Neural progenitor cell (in vitro differentiated cells): ENCODE results near the gene BRSK2. TPM values are rescaled to one million over a fixed set of nuclear protein-coding genes. Genes with fewer than 3 reads are reported as not detected.
"Not testable (repeated sequence)": the region's sequence is repeated elsewhere in the genome, so short reads cannot be mapped to it uniquely, and the experiment has no call there.

ENCODE experiments used
- DNase-seq: peaks from one replicate; pipeline ENCODE4 v3.0.0-alpha.2; 2016; ENCODE audit warnings: low spot score
- H2AFZ ChIP-seq: fragments of 200-600 bp; sonication (generic); replicated peaks from 2 replicates; pipeline ENCODE4 v1.6.1; 2016; ENCODE audit warnings: antibody characterized with exemption
- H3F3A ChIP-seq: fragments of 200-600 bp; sonication (generic); 2 replicates; pipeline ENCODE4 v1.6.1; 2016; ENCODE audit warnings: antibody characterized with exemption, low read depth
- H3K27ac ChIP-seq: fragments of 200-600 bp; sonication (generic); 2 replicates; pipeline ENCODE4 v1.5.1; 2016; ENCODE audit warnings: mild to moderate bottlenecking
- H3K27me3 ChIP-seq: fragments of 200-600 bp; sonication (generic); 2 replicates; pipeline ENCODE4 v1.6.1; 2016; ENCODE audit warnings: mild to moderate bottlenecking, moderate library complexity
- H3K36me3 ChIP-seq: fragments of 200-600 bp; sonication (generic); 2 replicates; pipeline ENCODE4 v1.5.1; 2016
- H3K4me1 ChIP-seq: fragments of 200-600 bp; sonication (generic); 2 replicates; pipeline ENCODE4 v1.6.1; 2016; ENCODE audit warnings: mixed run types
- H3K4me2 ChIP-seq: fragments of 200-600 bp; sonication (generic); 2 replicates; pipeline ENCODE4 v1.6.1; 2016
- H3K4me3 ChIP-seq: fragments of 200-600 bp; sonication (generic); 2 replicates; pipeline ENCODE4 v1.5.1; 2016
- H3K79me2 ChIP-seq: fragments of 200-600 bp; sonication (generic); 2 replicates; pipeline ENCODE4 v1.6.1; 2016; ENCODE audit warnings: low read depth
- H3K9ac ChIP-seq: fragments of 200-600 bp; sonication (generic); 2 replicates; pipeline ENCODE4 v1.6.1; 2016
- H3K9me3 ChIP-seq: fragments of 200-600 bp; sonication (generic); 2 replicates; pipeline ENCODE4 v1.5.1; 2016; ENCODE audit warnings: low read depth
- H4K20me1 ChIP-seq: fragments of 200-600 bp; sonication (generic); 2 replicates; pipeline ENCODE4 v1.6.1; 2016; ENCODE audit warnings: low read depth
- H3K27ac Mint-ChIP-seq: 3 replicates; pipeline ENCODE4 v1.8.0; 2021; ENCODE audit warnings: mixed read lengths
- H3K27me3 Mint-ChIP-seq: 2 replicates; pipeline ENCODE4 v1.8.0; 2022; ENCODE audit warnings: low read depth, mild to moderate bottlenecking, inconsistent platforms, moderate library complexity, mixed read lengths; ENCODE audit not compliant: insufficient read depth
- H3K36me3 Mint-ChIP-seq: 3 replicates; pipeline ENCODE4 v1.8.0; 2021; ENCODE audit warnings: mixed read lengths
- H3K4me1 Mint-ChIP-seq: 3 replicates; pipeline ENCODE4 v1.8.0; 2021; ENCODE audit warnings: mixed read lengths
- H3K4me3 Mint-ChIP-seq: 3 replicates; pipeline ENCODE4 v1.8.0; 2021; ENCODE audit warnings: mild to moderate bottlenecking, moderate library complexity, mixed read lengths
- H3K9me3 Mint-ChIP-seq: 3 replicates; pipeline ENCODE4 v1.8.0; 2020; ENCODE audit warnings: mixed read lengths
- CTCF ChIP-seq: fragments of 200-600 bp; sonication (generic); IDR thresholded peaks from 2 replicates; pipeline ENCODE4 v1.5.1; 2017; ENCODE audit warnings: antibody characterized with exemption, mild to moderate bottlenecking
- EZH2 ChIP-seq: fragments of 200-600 bp; sonication (generic); IDR thresholded peaks from 2 replicates; pipeline ENCODE4 v1.6.1; 2017; ENCODE audit warnings: antibody characterized with exemption, mild to moderate bottlenecking, moderate library complexity
- EZH2phosphoT487 ChIP-seq: fragments of 200-600 bp; sonication (generic); IDR thresholded peaks from 2 replicates; pipeline ENCODE4 v1.6.1; 2017; ENCODE audit warnings: antibody characterized with exemption
- total RNA-seq: library from RNA; depleted of rRNA; stranded (reverse); fragments of >200 nt; gene quantifications from 2 replicates; pipeline ENCODE4 v1.2.3, GENCODE V29; 2015; ENCODE audit warnings: low replicate concordance

Gene BRSK2
- total RNA-seq, result 8.2 and 13.8 TPM in 2 replicates

DNA sequence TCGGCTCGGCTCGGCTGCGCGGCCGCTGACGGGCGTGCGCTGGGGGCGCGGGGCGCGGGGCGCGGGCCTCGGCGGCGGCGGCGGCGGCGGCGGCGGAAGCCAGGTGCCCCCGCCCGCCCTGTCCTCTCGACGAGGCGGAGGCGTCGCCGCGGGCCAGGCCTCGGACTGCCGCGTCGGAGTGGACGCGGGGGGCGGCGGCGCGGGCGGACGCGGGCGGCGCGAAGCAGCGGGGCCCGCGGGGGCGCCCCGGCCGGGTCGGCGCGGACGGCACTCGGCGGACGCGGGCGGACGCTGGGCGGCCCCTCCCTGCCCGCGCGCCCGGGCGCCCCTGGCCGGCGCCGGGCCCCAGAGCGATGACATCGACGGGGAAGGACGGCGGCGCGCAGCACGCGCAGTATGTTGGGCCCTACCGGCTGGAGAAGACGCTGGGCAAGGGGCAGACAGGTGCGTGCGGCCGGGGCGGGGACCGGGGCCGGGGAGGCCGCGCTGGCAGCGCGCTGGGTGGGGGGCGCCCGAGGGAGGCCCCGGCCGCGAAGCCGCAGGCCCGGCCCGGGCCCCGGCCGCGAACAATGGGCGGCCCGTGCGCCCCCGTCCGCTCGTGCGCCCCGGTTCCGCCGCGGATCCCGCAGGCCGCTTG lies at the start of gene BRSK2:
Gene BRSK2, plus strand, starts transcription at position 3 of the 637 bp plus-strand sequence. Its CDS starts 351 bp downstream, at position 354.
- Mint-ChIP-seq H3K27ac (no peak within 1 kb of the TSS), H3K9me3 (peaks cover 8% of the 10 kb centered on the region), H3K4me1 (peaks cover 14% of the 10 kb centered on the region), H3K4me3 (peak within 1 kb of the TSS; percentile 93), H3K27me3 (peaks cover 12% of the 10 kb centered on the region), H3K36me3 (peaks cover 11% of the 10 kb centered on the region)
- H3K27ac ChIP-seq, result no peak within 1 kb of the TSS
- peaks cover 4% of the 10 kb centered on the region for H3K4me1 ChIP-seq
- peak within 1 kb of the TSS; percentile 55 for H3K4me3 ChIP-seq
- DNase-seq, result no peak
- H3K4me2 ChIP-seq, result peak within 1 kb of the TSS; percentile 95
- H3K9me3 ChIP-seq, result no peaks in the 10 kb centered on the region
- peaks cover 23% of the 10 kb centered on the region for H3K79me2 ChIP-seq
- no peak for TF ChIP-seq EZH2phosphoT487
- no peak for TF ChIP-seq EZH2
- TF ChIP-seq CTCF, result no peak
- no peak within 1 kb of the TSS for H3K9ac ChIP-seq
- H3K36me3 ChIP-seq, result no peaks in the 10 kb centered on the region
- peak within 1 kb of the TSS; percentile 74 for H2AFZ ChIP-seq
- peaks cover 19% of the 10 kb centered on the region for H3F3A ChIP-seq
- H3K27me3 ChIP-seq, result peaks cover 33% of the 10 kb centered on the region
- peaks cover 17% of the 10 kb centered on the region for H4K20me1 ChIP-seq

- Histone ChIP-seq H3K79me2 (no peaks in the 10 kb centered on the region), H3K9ac (no peak overlapping the region), H2AFZ (no peak overlapping the region), H4K20me1 (peaks cover 4% of the 10 kb centered on the region), H3K27ac (no peak overlapping the region), H3K4me2 (no peak overlapping the region), H3F3A (peaks cover 42% of the 10 kb centered on the region), H3K4me1 (peaks cover 7% of the 10 kb centered on the region), H3K27me3 (peaks cover 64% of the 10 kb centered on the region), H3K36me3 (no peaks in the 10 kb centered on the region), H3K4me3 (no peak overlapping the region), H3K9me3 (no peaks in the 10 kb centered on the region)
- no peak for TF ChIP-seq EZH2
- no peak for TF ChIP-seq EZH2phosphoT487
- no peak for TF ChIP-seq CTCF
- Mint-ChIP-seq H3K36me3 (no peaks in the 10 kb centered on the region), H3K4me3 (no peak overlapping the region), H3K9me3 (peaks cover 5% of the 10 kb centered on the region), H3K4me1 (peaks cover 7% of the 10 kb centered on the region), H3K27me3 (peaks cover 12% of the 10 kb centered on the region), H3K27ac (no peak overlapping the region)
- no peak for DNase-seq
Measured at GRCh38 chr11:1340111-1340510, 49.6 kb upstream of the BRSK2 start.

GRCh38 chr11:1341226-1341625 lies 48.5 kb upstream of the BRSK2 start:
- not testable (repeated sequence) for H3K36me3 Mint-ChIP-seq, H3K4me2 ChIP-seq, H3K4me3 Mint-ChIP-seq, H3K79me2 ChIP-seq, H4K20me1 ChIP-seq, H3K4me3 ChIP-seq, H3K9me3 ChIP-seq, H3K27ac ChIP-seq, H3K9ac ChIP-seq, H3K36me3 ChIP-seq, H3K9me3 Mint-ChIP-seq, H3K27me3 Mint-ChIP-seq, H3K27ac Mint-ChIP-seq, DNase-seq, H3K4me1 ChIP-seq, H3K4me1 Mint-ChIP-seq, H2AFZ ChIP-seq
- Histone ChIP-seq H3F3A (peaks cover 33% of the 10 kb centered on the region), H3K27me3 (peaks cover 53% of the 10 kb centered on the region)

- peaks cover 46% of the 10 kb centered on the region for H3K27me3 ChIP-seq
- peaks cover 28% of the 10 kb centered on the region for H3F3A ChIP-seq
- H2AFZ ChIP-seq, result no peak overlapping the region
- Mint-ChIP-seq H3K27me3 (peaks cover 7% of the 10 kb centered on the region), H3K36me3 (no peaks in the 10 kb centered on the region), H3K4me3 (no peak overlapping the region), H3K27ac (no peak overlapping the region), H3K4me1 (no peaks in the 10 kb centered on the region), H3K9me3 (no peaks in the 10 kb centered on the region)
- no peak overlapping the region for H3K27ac ChIP-seq
- no peaks in the 10 kb centered on the region for H3K4me1 ChIP-seq
- H3K36me3 ChIP-seq, result no peaks in the 10 kb centered on the region
- no peak overlapping the region for H3K4me2 ChIP-seq
- peaks cover 4% of the 10 kb centered on the region for H4K20me1 ChIP-seq
- TF ChIP-seq CTCF (no peak), EZH2phosphoT487 (no peak), EZH2 (no peak)
- H3K9ac ChIP-seq, result no peak overlapping the region
- no peak overlapping the region for H3K4me3 ChIP-seq
- no peak for DNase-seq
- no peaks in the 10 kb centered on the region for H3K9me3 ChIP-seq
- no peaks in the 10 kb centered on the region for H3K79me2 ChIP-seq
Measured at GRCh38 chr11:1341928-1342524, 47.7 kb upstream of the BRSK2 start.
